OCI-LY7 (cell line): ENCODE results near the gene DNAJC1. TPM values are rescaled to one million over a fixed set of nuclear protein-coding genes. Genes with fewer than 3 reads are reported as not detected.

Experiments
- small RNA-seq: library from RNA; depleted of rRNA; stranded (forward); fragments of <200 nt; gene quantifications from one replicate; pipeline ENCODE3, GENCODE V24; 2014
- total RNA-seq, 2 experiments: library from RNA; depleted of rRNA in 1 of 2; stranded (reverse); fragments of >200 nt in 1 of 2; shearing (Covaris generic) in 1 of 2; gene quantifications; 2 replicates each; pipeline ENCODE4 v1.2.3, GENCODE V29; 2014 to 2022

DNAJC1 gene
- total RNA-seq, 2 experiments from 2014 or later, result 7.1 to 16.9 TPM

Small RNAs within 50 kb of the gene (small RNA-seq; reads per million reads assigned to genes)
- gene RN7SKP219, result not detected
- 1.0 reads per million, percentile 51 among the genes with 10 or more reads in this experiment for gene RN7SKP37

Other genes starting within 250 kb of the DNAJC1 start
- gene EBLN1, start 214.3 kb upstream of the DNAJC1 start, total RNA-seq (2014; rRNA removed; shearing (Covaris generic)), result not detected in 2 replicates
- not detected in 2 replicates for gene EBLN1, start 214.3 kb upstream of the DNAJC1 start, total RNA-seq (2022)